Measurements from ENCODE around the gene POGLUT2. TPM values are rescaled to one million over a fixed set of nuclear protein-coding genes. Genes with fewer than 3 reads are reported as not detected.

Gene POGLUT2
- total and polyA plus RNA-seq, 10 of the 15 experiments (the other 5 are each of a cell fraction or from before 2014, with no cell fraction given): 2.9 to 11.3 (median 7.6) TPM

- no peaks in the 10 kb centered on the region for H3K4me1 ChIP-seq (ENCODE audit: control insufficient read depth, insufficient read depth, low read length)
- no peaks in the 10 kb centered on the region for H3K9me3 ChIP-seq (replicated peaks; ENCODE audit: control insufficient read depth, insufficient read depth, low read length)
- no peak for FAIRE-seq
- no peak overlapping the region for H3K4me3 ChIP-seq
- intact Hi-C loops (cut with micrococcal nuclease; ENCODE audit: unreplicated experiment): no loop called here
- H3K79me2 ChIP-seq (ENCODE audit: control insufficient read depth, insufficient read depth, low read length): no peaks in the 10 kb centered on the region
- DNase-seq (ENCODE audit: low read depth, low spot score): no peak
- no peak overlapping the region for H3K27ac ChIP-seq (ENCODE audit: control insufficient read depth, insufficient read depth)
- H4K20me1 ChIP-seq (ENCODE audit: control insufficient read depth, insufficient read depth): no peaks in the 10 kb centered on the region
- no peak for ATAC-seq
- no peaks in the 10 kb centered on the region for H3K36me3 ChIP-seq (ENCODE audit: control insufficient read depth in 2 of 2, insufficient read depth in 2 of 2, low read length in 1 of 2)
- H3K27me3 ChIP-seq (replicated peaks in 1 of 2; ENCODE audit: control insufficient read depth in 2 of 2, insufficient read depth in 2 of 2, low read length in 1 of 2): no peaks in the 10 kb centered on the region
- RAD21 ChIA-PET (ENCODE audit: unreplicated experiment): no interaction called here
- BruUV-seq (replicated peaks): no TSS peak
- TF ChIP-seq BHLHE40 (IDR thresholded peaks at IDR 0.05; ENCODE audit: borderline replicate concordance in 1 of 2, low read depth in 2 of 2, low read length in 1 of 2) (no peak), MTA2 (IDR thresholded peaks at IDR 0.05; ENCODE audit: low read depth) (no peak), ASH2L (IDR thresholded peaks at IDR 0.05; ENCODE audit: borderline replicate concordance, low read depth) (no peak), NBN (IDR thresholded peaks at IDR 0.05) (no peak), PRDM15 (CRISPR knock-in tag; IDR thresholded peaks at IDR 0.05) (no peak), RELA (IDR thresholded peaks at IDR 0.05; ENCODE audit: borderline replicate concordance, partially characterized antibody) (no peak), ZNF687 (IDR thresholded peaks at IDR 0.05) (no peak), EED (IDR thresholded peaks at IDR 0.05; ENCODE audit: low read depth) (no peak)
- CTCF ChIA-PET: no interaction called here
- no peak overlapping the region for H3K4me2 ChIP-seq (ENCODE audit: control insufficient read depth, insufficient read depth)
- H3K9ac ChIP-seq (ENCODE audit: control insufficient read depth, insufficient read depth, low read length): no peak overlapping the region
- in situ Hi-C loops (cut with MboI): no loop called here
- no peak overlapping the region for H2AFZ ChIP-seq (ENCODE audit: control insufficient read depth, low read depth, low read length)
- SMC1A ChIA-PET (ENCODE audit: uncharacterized antibody, unreplicated experiment): no interaction called here
- POLR2A ChIA-PET: no interaction called here
Measured at GRCh38 chr13:102742506-102742905, 56.3 kb downstream of the POGLUT2 start.
